HepG2 (cell line): ENCODE results near the gene SLC44A4. TPM values are rescaled to one million over a fixed set of nuclear protein-coding genes. Genes with fewer than 3 reads are reported as not detected.
A peak's percentile ranks its signal among the peaks of the same experiment; 100 is the strongest.

Experiments used
- ARHGAP35 ChIP-seq: sonication (generic); formaldehyde crosslinking; IDR thresholded peaks from 2 replicates; pipeline ENCODE4 v1.9.0; 2022; ENCODE audit warnings: mild to moderate bottlenecking, inconsistent platforms, moderate library complexity, missing genetic modification reagents, borderline replicate concordance
- GPBP1L1 ChIP-seq: sonication (generic); formaldehyde crosslinking; IDR thresholded peaks from 2 replicates; pipeline ENCODE4 v1.5.0; 2020; ENCODE audit warnings: mild to moderate bottlenecking, missing genetic modification reagents
- HMG20B ChIP-seq: conservative IDR thresholded peaks from 2 replicates; pipeline ENCODE4 v1.6.1; 2016; ENCODE audit warnings: missing genetic modification reagents, missing compliant biosample characterization
- MYC ChIP-seq: sonication (generic); formaldehyde crosslinking; IDR thresholded peaks from 2 replicates; pipeline ENCODE4 v1.9.0; 2021; ENCODE audit warnings: missing genetic modification reagents, borderline replicate concordance
- NFAT5 ChIP-seq: sonication (generic); formaldehyde crosslinking; IDR thresholded peaks from 2 replicates; pipeline ENCODE4 v1.4.0; 2020; ENCODE audit warnings: missing genetic modification reagents
- POLR2AphosphoS5 ChIP-seq: IDR thresholded peaks from 2 replicates; pipeline ENCODE4 v1.6.1; 2012; ENCODE audit warnings: low read depth, low read length
- REXO4 ChIP-seq: sonication (generic); formaldehyde crosslinking; IDR thresholded peaks from 2 replicates; pipeline ENCODE4 v1.8.0; 2022; ENCODE audit warnings: missing genetic modification reagents, mild to moderate bottlenecking, borderline replicate concordance
- SIN3B ChIP-seq: fragments of 150-350 bp; IDR thresholded peaks from 2 replicates; pipeline ENCODE4 v1.6.1; 2014; ENCODE audit warnings: low read length
- THAP11 ChIP-seq: IDR thresholded peaks from 2 replicates; pipeline ENCODE4 v1.6.1; 2016; ENCODE audit warnings: missing biosample characterization, missing genetic modification reagents
- ZMAT5 ChIP-seq: sonication (generic); formaldehyde crosslinking; IDR thresholded peaks from 2 replicates; pipeline ENCODE4 v1.5.0; 2020; ENCODE audit warnings: mild to moderate bottlenecking, low read depth, missing genetic modification reagents, borderline replicate concordance
- ZNF343 ChIP-seq: sonication (generic); formaldehyde crosslinking; IDR thresholded peaks from 2 replicates; pipeline ENCODE4 v1.4.0; 2020; ENCODE audit warnings: mild to moderate bottlenecking, missing genetic modification reagents
- ZNF703 ChIP-seq: sonication (generic); formaldehyde crosslinking; IDR thresholded peaks from 2 replicates; pipeline ENCODE4 v1.5.1; 2020; ENCODE audit warnings: missing genetic modification reagents, mild to moderate bottlenecking, moderate library complexity, borderline replicate concordance
- ZNF841 ChIP-seq: sonication (generic); formaldehyde crosslinking; IDR thresholded peaks from 2 replicates; pipeline ENCODE4 v1.8.1; 2023; ENCODE audit warnings: missing genetic modification reagents, borderline replicate concordance
- polyA plus RNA-seq, 8 experiments: library from polyadenylated mRNA; depleted of rRNA in 3 of 8; stranded (reverse) in 7 of 8; unstranded in 1 of 8; fragments of >200 nt; fragmentation: Illumina TruSeq in 4 of 8; extraction: Trizol in 4 of 8; gene quantifications; 2 replicates each; pipeline versions ENCODE4 v1.2.1 to v1.2.3, GENCODE V29; 2011 to 2016; ENCODE audit warnings: low read depth in 4 of 8, missing spikeins in 1 of 8, mixed read lengths in 1 of 8; ENCODE audit not compliant: insufficient read depth in 1 of 8
- total RNA-seq, 5 experiments: library from RNA; depleted of rRNA; stranded (reverse); fragments of >200 nt; fragmentation: Illumina TruSeq; extraction: Trizol; gene quantifications; 2 replicates each; pipeline ENCODE4 v1.2.3, GENCODE V29; 2016; ENCODE audit warnings: low read depth in 1 of 5

Gene SLC44A4
- total and polyA plus RNA-seq, 2 of the 13 experiments (the other 11 are each of a cell fraction or from before 2014, with no cell fraction given), result 3.5 to 5.9 TPM

GRCh38 chr6:31877651-31878161, 1.1 kb downstream of the SLC44A4 start (continued):
- TF ChIP-seq ZMAT5 (CRISPR knock-in tag) (no peak), MYC (CRISPR knock-in tag) (0 out of 2 replicates have a peak, but pooled peaks have one; percentile 22), GPBP1L1 (CRISPR knock-in tag) (no peak), ZNF703 (CRISPR knock-in tag) (no peak), REXO4 (CRISPR knock-in tag) (no peak), ZNF343 (CRISPR knock-in tag) (peak; percentile 76; the same call in 1 of the 2 replicates), ZNF841 (CRISPR knock-in tag) (no peak), POLR2AphosphoS5 (peak; percentile 50), NFAT5 (CRISPR knock-in tag) (no peak), THAP11 (peak; percentile 57; the same call in 1 of the 2 replicates), SIN3B (no peak), HMG20B (CRISPR knock-in tag) (no peak), ARHGAP35 (peak; percentile 49; the same call in 1 of the 2 replicates)
